WERI-Rb-1 (cell line): ENCODE data around the gene ITGB4.

ENCODE experiments used
- DNase-seq: peaks from one replicate; pipeline ENCODE4 v3.0.0-alpha.2; 2020
- H3K27ac ChIP-seq: fragments of 250-450 bp; sonication (Bioruptor Pico); 2 replicates; pipeline ENCODE4 v1.5.1; 2020; ENCODE audit warnings: mild to moderate bottlenecking, moderate library complexity
- H3K27me3 ChIP-seq: fragments of 250-450 bp; sonication (Bioruptor Pico); 2 replicates; pipeline ENCODE4 v1.5.1; 2021; ENCODE audit warnings: mild to moderate bottlenecking, low read depth, moderate library complexity; ENCODE audit not compliant: insufficient read depth, severe bottlenecking
- H3K36me3 ChIP-seq: fragments of 250-450 bp; sonication (Bioruptor Pico); 2 replicates; pipeline ENCODE4 v1.5.1; 2020; ENCODE audit warnings: mild to moderate bottlenecking, moderate library complexity
- H3K4me3 ChIP-seq: 2 replicates; pipeline ENCODE4 v1.5.1; 2011; ENCODE audit warnings: low read depth, mild to moderate bottlenecking, control low read depth, low read length
- H3K9me3 ChIP-seq: fragments of 250-450 bp; sonication (Bioruptor Pico); 2 replicates; pipeline ENCODE4 v1.5.1; 2021; ENCODE audit warnings: mild to moderate bottlenecking, moderate library complexity; ENCODE audit not compliant: severe bottlenecking
- TF ChIP-seq, protein P1 (sequence below): IDR thresholded peaks from 2 replicates; pipeline ENCODE4 v1.5.1; 2011; ENCODE audit warnings: low read depth, mild to moderate bottlenecking, control low read depth, inconsistent platforms, low read length

ITGB4 gene

DNA sequence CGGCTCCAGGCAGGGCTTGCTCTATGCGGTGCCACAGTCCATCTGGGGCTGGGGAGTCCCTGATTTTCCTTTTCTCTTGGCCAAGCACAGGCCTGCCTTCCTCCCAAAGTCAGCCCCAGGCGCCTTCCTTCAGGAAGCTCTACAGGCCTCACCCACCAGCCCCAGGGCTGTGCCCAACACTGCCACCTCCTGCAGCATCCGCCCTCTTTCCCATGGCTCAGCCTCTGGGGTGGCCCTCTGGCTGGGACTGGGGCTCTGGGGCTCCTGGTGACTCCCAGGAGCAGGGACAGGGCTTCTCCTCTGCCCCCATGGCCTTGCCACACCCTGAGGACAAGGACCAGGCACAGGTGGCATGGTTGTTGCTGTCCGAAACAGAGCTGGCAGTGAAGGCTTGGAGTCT is 817 bp downstream of the ITGB4 start:
- TF ChIP-seq, protein P1, sequence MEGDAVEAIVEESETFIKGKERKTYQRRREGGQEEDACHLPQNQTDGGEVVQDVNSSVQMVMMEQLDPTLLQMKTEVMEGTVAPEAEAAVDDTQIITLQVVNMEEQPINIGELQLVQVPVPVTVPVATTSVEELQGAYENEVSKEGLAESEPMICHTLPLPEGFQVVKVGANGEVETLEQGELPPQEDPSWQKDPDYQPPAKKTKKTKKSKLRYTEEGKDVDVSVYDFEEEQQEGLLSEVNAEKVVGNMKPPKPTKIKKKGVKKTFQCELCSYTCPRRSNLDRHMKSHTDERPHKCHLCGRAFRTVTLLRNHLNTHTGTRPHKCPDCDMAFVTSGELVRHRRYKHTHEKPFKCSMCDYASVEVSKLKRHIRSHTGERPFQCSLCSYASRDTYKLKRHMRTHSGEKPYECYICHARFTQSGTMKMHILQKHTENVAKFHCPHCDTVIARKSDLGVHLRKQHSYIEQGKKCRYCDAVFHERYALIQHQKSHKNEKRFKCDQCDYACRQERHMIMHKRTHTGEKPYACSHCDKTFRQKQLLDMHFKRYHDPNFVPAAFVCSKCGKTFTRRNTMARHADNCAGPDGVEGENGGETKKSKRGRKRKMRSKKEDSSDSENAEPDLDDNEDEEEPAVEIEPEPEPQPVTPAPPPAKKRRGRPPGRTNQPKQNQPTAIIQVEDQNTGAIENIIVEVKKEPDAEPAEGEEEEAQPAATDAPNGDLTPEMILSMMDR = no peak
- Histone ChIP-seq H3K27ac (no peak overlapping the region), H3K9me3 (no peaks in the 10 kb centered on the region), H3K27me3 (peaks cover 56% of the 10 kb centered on the region), H3K36me3 (no peaks in the 10 kb centered on the region), H3K4me3 (no peak overlapping the region)
- DNase-seq = no peak

DNA sequence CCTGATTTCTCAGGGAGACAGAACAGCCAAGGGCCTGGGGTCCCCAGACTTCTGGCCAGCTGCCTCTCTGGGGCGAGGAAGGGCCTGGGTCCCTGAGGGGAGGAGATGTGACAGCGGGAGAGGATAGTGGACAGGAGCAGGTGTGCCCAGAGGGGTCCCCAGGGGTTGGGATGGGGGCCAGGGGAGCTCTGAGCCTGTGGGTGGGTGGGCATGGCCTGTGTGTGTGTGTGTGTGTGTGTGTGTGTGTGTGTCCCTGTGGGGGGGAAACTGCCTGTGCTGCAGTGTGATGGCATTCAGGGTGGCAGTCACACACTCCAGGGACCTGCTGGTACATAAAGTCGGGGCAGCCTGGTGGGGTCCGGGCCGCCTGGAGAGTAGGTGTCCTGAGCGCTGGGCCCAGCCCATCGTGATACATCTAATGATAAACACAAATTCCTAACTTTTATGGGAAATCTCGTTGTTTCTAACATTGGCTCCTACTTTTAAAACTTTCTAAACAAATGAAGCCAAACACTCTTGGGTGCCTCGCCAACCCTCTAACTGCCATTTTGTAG is 1.4 kb downstream of the ITGB4 start:
- DNase-seq = no peak
- Histone ChIP-seq H3K4me3 (no peak overlapping the region), H3K27ac (no peak overlapping the region), H3K36me3 (no peaks in the 10 kb centered on the region), H3K27me3 (peaks cover 51% of the 10 kb centered on the region), H3K9me3 (no peaks in the 10 kb centered on the region)
- TF ChIP-seq, protein P1 = no peak

DNA sequence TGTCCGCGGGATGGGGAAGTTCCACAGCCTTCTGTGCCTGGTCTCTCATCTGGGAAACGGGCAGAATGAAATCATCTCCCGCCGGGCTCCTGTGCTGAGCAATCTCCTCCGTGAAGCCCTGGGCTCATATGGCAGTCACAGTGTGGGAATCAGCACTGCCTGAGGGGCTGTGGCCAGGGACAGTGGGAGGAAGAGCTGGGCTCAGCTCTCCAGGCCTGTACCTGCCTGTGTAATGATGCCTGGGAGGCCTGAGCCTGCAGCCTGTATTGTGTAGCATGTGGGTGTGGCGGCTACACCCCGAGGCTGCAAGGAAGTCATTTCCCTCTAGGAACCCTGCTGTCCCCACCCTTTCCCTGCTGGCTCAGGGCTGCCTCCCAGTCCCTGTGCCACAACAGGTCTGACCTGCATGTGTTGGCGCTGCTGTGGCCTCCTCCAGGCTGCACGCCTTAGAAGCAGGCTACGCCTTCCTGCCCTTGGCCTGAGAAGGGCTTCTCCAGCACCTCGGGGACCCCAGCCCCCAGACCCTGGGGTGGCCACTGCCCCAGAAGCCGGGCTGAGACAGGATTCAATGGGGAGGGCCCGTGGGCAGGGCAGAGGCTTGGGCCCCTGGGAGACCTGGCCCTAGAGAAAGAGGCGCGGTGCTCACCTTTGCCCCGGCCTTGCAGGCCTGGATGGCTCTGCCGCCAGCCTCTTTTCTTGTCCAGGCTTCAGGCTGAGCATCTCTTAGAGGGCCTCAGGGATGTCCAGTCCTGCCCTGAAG is 2.1 kb downstream of the ITGB4 start:
- DNase-seq = no peak
- H3K27ac ChIP-seq = no peak overlapping the region
- H3K36me3 ChIP-seq = no peaks in the 10 kb centered on the region

DNA sequence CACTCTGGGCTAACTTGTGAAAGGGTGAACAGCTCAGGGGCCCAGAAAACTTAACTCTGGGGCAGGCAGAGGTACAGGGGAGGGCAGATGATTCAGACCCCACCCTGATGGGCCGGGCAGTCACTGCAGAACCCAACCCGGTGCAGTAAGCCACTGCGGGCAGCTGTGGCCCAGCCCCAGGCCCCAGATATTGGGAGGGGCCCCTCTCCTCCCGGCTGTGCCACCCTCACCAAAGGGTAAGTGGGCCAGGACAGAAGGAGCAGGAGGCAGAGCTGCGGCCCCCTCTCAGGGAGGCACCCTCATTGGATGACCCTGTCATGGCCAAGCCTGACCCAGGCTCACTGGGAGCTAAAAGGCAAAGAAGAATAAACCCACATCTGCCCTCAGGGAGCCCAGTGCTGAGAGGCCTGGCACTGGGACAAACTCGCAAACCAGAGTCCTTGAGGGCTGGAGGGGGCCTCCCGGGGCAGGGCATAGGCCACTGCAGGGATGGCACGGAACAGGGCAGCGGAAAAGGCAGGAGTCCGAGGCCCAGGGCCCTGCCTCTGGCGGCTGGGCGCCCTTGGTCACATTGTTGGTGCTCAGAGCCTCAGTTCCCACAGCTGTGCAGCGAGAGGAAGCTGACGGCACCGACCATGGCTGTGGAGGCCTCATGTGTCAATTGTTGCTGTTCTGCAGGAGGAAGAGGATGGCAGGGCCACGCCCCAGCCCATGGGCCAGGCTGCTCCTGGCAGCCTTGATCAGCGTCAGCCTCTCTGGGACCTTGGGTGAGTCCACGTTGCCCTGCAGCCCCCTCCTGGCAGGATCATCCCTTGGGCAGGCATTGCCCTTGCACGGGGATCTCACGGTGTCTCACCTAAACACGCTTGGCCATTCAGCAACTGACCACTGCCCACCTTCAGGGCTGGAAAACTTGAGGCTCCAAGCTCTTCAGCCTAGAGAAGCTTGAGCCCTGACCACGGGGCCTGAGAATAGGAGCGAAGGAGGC is 3.1 kb downstream of the ITGB4 start:
- Histone ChIP-seq H3K4me3 (no peak overlapping the region), H3K27ac (no peak overlapping the region), H3K9me3 (no peaks in the 10 kb centered on the region), H3K36me3 (no peaks in the 10 kb centered on the region), H3K27me3 (peaks cover 34% of the 10 kb centered on the region)
- DNase-seq = no peak
- TF ChIP-seq, protein P1 = no peak

More for the DNA sequence above, 2.1 kb downstream of the ITGB4 start:
- H3K9me3 ChIP-seq = no peaks in the 10 kb centered on the region
- peaks cover 43% of the 10 kb centered on the region for H3K27me3 ChIP-seq
- TF ChIP-seq, protein P1 = no peak
- H3K4me3 ChIP-seq = no peak overlapping the region

DNA sequence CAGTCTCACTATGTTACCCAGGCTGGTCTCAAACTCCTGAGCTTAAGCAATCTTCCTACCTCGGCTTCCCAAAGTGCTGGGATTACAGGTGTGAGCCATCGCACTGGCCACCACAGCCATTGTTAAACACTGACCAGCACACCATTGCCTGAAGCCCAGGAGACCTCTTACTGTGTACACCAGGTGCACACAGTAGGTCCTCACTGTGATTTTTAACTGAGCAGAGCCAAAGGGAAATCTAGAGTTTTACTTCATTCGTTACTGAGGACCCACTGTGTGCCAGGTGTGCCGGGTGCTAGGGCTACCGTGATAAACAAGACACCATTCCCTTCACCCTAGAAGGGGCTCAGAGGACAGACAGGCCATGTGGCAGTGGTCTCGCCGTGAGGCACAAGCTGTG is 4.2 kb downstream of the ITGB4 start:
- Histone ChIP-seq H3K27ac (no peak overlapping the region), H3K9me3 (no peaks in the 10 kb centered on the region), H3K27me3 (peaks cover 22% of the 10 kb centered on the region), H3K4me3 (no peak overlapping the region), H3K36me3 (no peaks in the 10 kb centered on the region)
- TF ChIP-seq, protein P1 = no peak
- no peak for DNase-seq
